PC-3 (cell line): ENCODE results near the gene FHIP1B.

Source experiments
- EZH2 ChIP-seq: fragments of 300-600 bp; sonication (generic); IDR thresholded peaks from one replicate; pipeline ENCODE4 v1.6.1; 2017; ENCODE audit warnings: antibody characterized with exemption, mild to moderate bottlenecking, low read length; ENCODE audit not compliant: unreplicated experiment
- EZH2phosphoT487 ChIP-seq: fragments of 300-600 bp; sonication (generic); IDR thresholded peaks from 2 replicates; pipeline ENCODE4 v1.6.1; 2018; ENCODE audit warnings: mild to moderate bottlenecking, antibody characterized with exemption, low read length, borderline replicate concordance
- TF ChIP-seq, protein P1 (sequence below): fragments of 300-600 bp; sonication (generic); conservative IDR thresholded peaks from 2 replicates; pipeline ENCODE4 v1.5.1; 2017; ENCODE audit warnings: antibody characterized with exemption, low read depth, mild to moderate bottlenecking, low read length

DNA sequence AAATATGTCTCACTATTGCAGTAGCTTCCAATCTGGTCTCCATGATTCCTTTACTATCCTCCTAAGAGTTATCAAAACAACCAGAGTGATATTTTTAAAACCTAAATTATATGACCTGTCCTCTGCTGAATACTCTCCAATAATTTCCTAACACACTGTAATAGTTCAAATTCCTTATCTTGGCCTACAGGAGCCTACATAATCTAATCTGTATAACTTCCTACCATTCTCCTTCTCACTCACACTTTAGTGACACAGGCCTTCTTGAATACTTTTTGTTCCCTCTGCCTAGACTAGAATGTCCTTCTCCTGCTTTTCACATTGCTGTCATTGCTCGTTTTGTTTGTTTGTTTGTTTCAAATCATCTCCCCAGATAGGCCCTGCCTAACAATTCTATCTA is 9.4 kb downstream of the FHIP1B start:
- TF ChIP-seq, protein P1, sequence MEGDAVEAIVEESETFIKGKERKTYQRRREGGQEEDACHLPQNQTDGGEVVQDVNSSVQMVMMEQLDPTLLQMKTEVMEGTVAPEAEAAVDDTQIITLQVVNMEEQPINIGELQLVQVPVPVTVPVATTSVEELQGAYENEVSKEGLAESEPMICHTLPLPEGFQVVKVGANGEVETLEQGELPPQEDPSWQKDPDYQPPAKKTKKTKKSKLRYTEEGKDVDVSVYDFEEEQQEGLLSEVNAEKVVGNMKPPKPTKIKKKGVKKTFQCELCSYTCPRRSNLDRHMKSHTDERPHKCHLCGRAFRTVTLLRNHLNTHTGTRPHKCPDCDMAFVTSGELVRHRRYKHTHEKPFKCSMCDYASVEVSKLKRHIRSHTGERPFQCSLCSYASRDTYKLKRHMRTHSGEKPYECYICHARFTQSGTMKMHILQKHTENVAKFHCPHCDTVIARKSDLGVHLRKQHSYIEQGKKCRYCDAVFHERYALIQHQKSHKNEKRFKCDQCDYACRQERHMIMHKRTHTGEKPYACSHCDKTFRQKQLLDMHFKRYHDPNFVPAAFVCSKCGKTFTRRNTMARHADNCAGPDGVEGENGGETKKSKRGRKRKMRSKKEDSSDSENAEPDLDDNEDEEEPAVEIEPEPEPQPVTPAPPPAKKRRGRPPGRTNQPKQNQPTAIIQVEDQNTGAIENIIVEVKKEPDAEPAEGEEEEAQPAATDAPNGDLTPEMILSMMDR: no peak
- TF ChIP-seq EZH2 (no peak), EZH2phosphoT487 (no peak)
